ENCODE measurements around the gene COL27A1.

GRCh38 chr9:114343471-114344187, 188.3 kb downstream of the COL27A1 start:
- TF ChIP-seq ZNF214 (tag by site-specific recombination; IDR thresholded peaks at IDR 0.05; ENCODE audit: borderline replicate concordance) (no peak), ZNF248 (tag by site-specific recombination; IDR thresholded peaks at IDR 0.05) (no peak)

Data from HEK293 (cell line).